Keratinocyte (primary cell): Measurements from ENCODE around the gene PIP4P1.

ENCODE experiments used
- CTCF ChIP-seq, 3 experiments: IDR thresholded peaks in 1 of 3; conservative IDR thresholded peaks in 1 of 3; optimal IDR thresholded peaks in 1 of 3; 2 replicates in 2 of 3; 3 replicates in 1 of 3; pipeline versions ENCODE3 to v1.5.1; 2011; ENCODE audit warnings: low read length in 3 of 3, mild to moderate bottlenecking in 3 of 3, moderate library complexity in 2 of 3, control low read depth in 1 of 3, inconsistent platforms in 1 of 3; ENCODE audit not compliant: insufficient read depth in 2 of 3; ENCODE audit errors: extremely low read depth in 1 of 3
- EZH2 ChIP-seq: IDR thresholded peaks from one replicate; pipeline ENCODE4 v1.6.1; 2012; ENCODE audit warnings: inconsistent platforms, mild to moderate bottlenecking, low read length, moderate library complexity

GRCh38 chr14:20498622-20499021, 37.4 kb upstream of the PIP4P1 start:
- no peak for TF ChIP-seq CTCF (optimal IDR thresholded peaks at IDR 0.05 in 1 of 3, IDR thresholded peaks at IDR 0.05 in 1 of 3, conservative IDR thresholded peaks at IDR 0.05 in 1 of 3; ENCODE audit: extremely low read depth in 1 of 3, insufficient read depth in 2 of 3, low read length in 3 of 3)
- TF ChIP-seq EZH2 = no peak
